HL-60/S4 (cell line): ENCODE measurements around the gene FXYD6.

Experiments used
- in situ Hi-C: fragments of 300-500 bp; cut with MboI; formaldehyde crosslinking; loops from 2 replicates; pipeline ENCODE4 v1.14.3; 2022; ENCODE audit warnings: low sequenced_read_pairs

The FXYD6 gene

GRCh38 chr11:117796872-117797529, 79.5 kb downstream of the FXYD6 start, which contains the start of gene DSCAML1:
Gene DSCAML1, minus strand, starts transcription at chr11:117797216. Its CDS starts 137 bp downstream, at chr11:117797079.
- in situ Hi-C loops: no loop called here

- in situ Hi-C loops: no loop called here
Observed at GRCh38 chr11:117796456-117796871, 80.0 kb downstream of the FXYD6 start.

DNA sequence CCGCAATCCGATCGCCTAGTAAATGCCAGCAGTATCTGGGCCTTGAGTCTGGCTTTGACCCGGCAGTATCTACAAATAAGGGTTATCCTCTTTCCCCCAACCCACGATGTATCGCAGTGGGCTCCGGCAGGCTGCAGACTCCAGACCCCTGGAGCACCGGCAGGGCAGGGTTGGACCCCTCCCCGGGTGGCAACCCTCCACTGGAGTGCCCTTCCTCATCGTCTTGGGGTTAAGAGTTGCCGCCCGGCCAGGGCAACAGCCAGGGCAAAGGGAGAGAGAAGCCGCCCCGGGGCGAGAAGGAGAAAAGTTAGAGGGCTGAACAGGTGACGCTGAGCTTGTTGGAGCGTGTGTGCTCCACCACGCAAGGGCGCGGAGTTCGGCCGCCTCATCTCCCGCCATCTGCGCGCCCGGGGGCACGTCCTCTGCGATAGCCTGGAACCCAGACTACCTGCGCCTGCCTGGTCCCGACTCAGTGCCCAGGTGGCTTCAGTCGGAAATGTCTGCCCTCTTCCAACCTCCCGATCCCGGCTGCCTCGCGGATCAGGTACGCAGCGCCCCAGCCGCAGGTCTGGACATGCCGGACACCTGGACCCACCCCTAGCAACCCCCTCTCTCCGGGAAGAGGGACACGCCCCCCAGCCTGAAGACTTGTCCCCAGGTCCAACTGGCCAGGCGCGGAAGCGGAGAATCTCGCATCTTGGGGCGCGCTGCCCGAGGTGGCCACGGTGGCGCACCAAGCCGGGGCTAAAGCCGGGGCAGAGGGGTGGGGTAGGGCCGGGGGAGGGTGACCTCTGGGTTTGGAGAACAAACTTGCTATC, 80.6 kb downstream of the FXYD6 start:
- in situ Hi-C loops: no loop called here

- in situ Hi-C loops: no loop called here
Observed at GRCh38 chr11:117794772-117795629, 81.5 kb downstream of the FXYD6 start.

DNA sequence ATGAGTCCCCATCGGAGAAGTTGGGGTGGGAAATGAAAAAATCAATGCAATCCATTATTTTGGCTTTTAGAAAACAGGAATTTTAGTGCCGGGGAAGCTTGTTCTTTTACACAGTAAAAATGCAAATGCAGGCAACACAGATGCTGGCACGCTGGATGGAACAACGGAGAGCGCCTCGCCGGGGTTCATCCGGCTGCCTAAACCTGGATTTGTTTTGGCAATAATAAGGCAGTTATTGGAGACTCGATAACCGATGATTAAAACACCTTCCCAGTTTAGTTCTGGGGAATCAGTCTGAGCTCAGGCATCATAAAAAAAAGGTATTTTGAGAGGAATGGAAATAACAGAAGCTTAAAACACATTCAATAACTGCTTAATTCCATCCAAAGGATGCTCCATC, 82.3 kb downstream of the FXYD6 start:
- in situ Hi-C loops: no loop called here

- in situ Hi-C loops: no loop called here
Observed at GRCh38 chr11:117793583-117793982, 82.9 kb downstream of the FXYD6 start.

DNA sequence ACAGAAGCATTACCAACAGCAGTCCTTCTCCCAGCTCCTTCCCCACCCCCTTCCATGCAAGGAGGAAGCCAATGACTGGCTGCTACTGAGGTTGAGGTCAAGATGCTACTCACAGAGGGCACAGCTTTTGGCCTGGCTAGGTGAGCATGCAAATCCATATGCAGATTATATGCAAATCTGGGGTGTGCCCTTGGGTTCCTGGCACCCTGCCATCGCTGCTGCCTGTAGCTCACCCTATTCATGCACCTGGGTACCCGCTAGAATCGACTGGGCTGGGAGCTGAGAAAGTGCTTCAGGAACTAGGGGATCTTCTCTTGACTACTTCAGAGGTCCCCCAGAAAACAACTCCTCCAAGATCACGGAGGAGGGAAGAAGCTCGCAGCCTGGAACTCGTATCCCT, 83.5 kb downstream of the FXYD6 start:
- in situ Hi-C loops: no loop called here

GRCh38 chr11:117792241-117792640, 84.2 kb downstream of the FXYD6 start:
- in situ Hi-C loops: no loop called here

- in situ Hi-C loops: no loop called here
Observed at GRCh38 chr11:117790279-117790678, 86.2 kb downstream of the FXYD6 start.

GRCh38 chr11:117789241-117789640, 87.2 kb downstream of the FXYD6 start:
- in situ Hi-C loops: no loop called here
